ENCODE measurements around the gene DEDD2. TPM values are rescaled to one million over a fixed set of nuclear protein-coding genes. Genes with fewer than 3 reads are reported as not detected.

Gene DEDD2
- total and polyA plus RNA-seq, 8 donors, result 9.7 to 25.4 (median 13.7) TPM

- no peaks in the 10 kb centered on the region for H3K27me3 ChIP-seq
- 67 to 78% methylated on average over 3 of the region's 3 CpGs for WGBS, 2 donors
- FAIRE-seq, result no peak
- no peak overlapping the region for H3K27ac ChIP-seq
- DNase-seq, result no peak
- no peaks in the 10 kb centered on the region for H3K9me3 ChIP-seq
- H3K36me3 ChIP-seq, result no peaks in the 10 kb centered on the region
- intact Hi-C loops (cut with DNase I), result no loop called here
- no peaks in the 10 kb centered on the region for H3K4me1 ChIP-seq
- H3K4me3 ChIP-seq, result no peak overlapping the region
- no peak for ATAC-seq
- TF ChIP-seq CTCF (IDR thresholded peaks at IDR 0.05), result no peak
Measured at GRCh38 chr19:42168206-42168605, 49.3 kb downstream of the DEDD2 start.

GRCh38 chr19:42166316-42166715 is 51.2 kb downstream of the DEDD2 start:
- no peaks in the 10 kb centered on the region for H3K36me3 ChIP-seq

GRCh38 chr19:42165146-42165545 is 52.3 kb downstream of the DEDD2 start:
- TF ChIP-seq CTCF (IDR thresholded peaks at IDR 0.05), result no peak
- no peaks in the 10 kb centered on the region for H3K4me1 ChIP-seq
- no peak overlapping the region for H3K27ac ChIP-seq
- no peaks in the 10 kb centered on the region for H3K9me3 ChIP-seq
- no peaks in the 10 kb centered on the region for H3K36me3 ChIP-seq
- FAIRE-seq, result no peak
- DNase-seq, result no peak
- no peak overlapping the region for H3K4me3 ChIP-seq
- 55 to 60% methylated on average over 2 of the region's 2 CpGs for WGBS, 2 donors
- no peaks in the 10 kb centered on the region for H3K27me3 ChIP-seq
- ATAC-seq, result no peak
- intact Hi-C loops (cut with DNase I), result no loop called here

More at GRCh38 chr19:42166316-42166715, 51.2 kb downstream of the DEDD2 start:
- ATAC-seq (no peak), DNase-seq (no peak), FAIRE-seq (no peak)
- no peak for TF ChIP-seq CTCF (IDR thresholded peaks at IDR 0.05)
- WGBS, 2 donors, result 33 to 41% methylated on average over 7 of the region's 7 CpGs
- no peaks in the 10 kb centered on the region for H3K9me3 ChIP-seq
- intact Hi-C loops (cut with DNase I), result no loop called here
- no peaks in the 10 kb centered on the region for H3K4me1 ChIP-seq
- no peaks in the 10 kb centered on the region for H3K27me3 ChIP-seq
- no peak overlapping the region for H3K4me3 ChIP-seq
- no peak overlapping the region for H3K27ac ChIP-seq

- TF ChIP-seq CTCF (IDR thresholded peaks at IDR 0.05), result no peak
- WGBS, 2 donors, result 57 to 72% methylated on average over 21 of the region's 21 CpGs
- Histone ChIP-seq H3K27ac (no peak overlapping the region), H3K27me3 (no peaks in the 10 kb centered on the region), H3K4me3 (no peak overlapping the region), H3K4me1 (no peaks in the 10 kb centered on the region), H3K36me3 (no peaks in the 10 kb centered on the region), H3K9me3 (no peaks in the 10 kb centered on the region)
- FAIRE-seq (no peak), DNase-seq (no peak), ATAC-seq (no peak)
- intact Hi-C loops (cut with DNase I), result no loop called here
Measured at GRCh38 chr19:42161616-42162263, 55.7 kb downstream of the DEDD2 start.

GRCh38 chr19:42159942-42160341 is 57.5 kb downstream of the DEDD2 start:
- Histone ChIP-seq H3K36me3 (no peaks in the 10 kb centered on the region), H3K27me3 (no peaks in the 10 kb centered on the region), H3K4me1 (no peaks in the 10 kb centered on the region), H3K27ac (no peak overlapping the region), H3K4me3 (no peak overlapping the region), H3K9me3 (no peaks in the 10 kb centered on the region)
- DNase-seq (no peak), FAIRE-seq (no peak), ATAC-seq (no peak)
- no peak for TF ChIP-seq CTCF (IDR thresholded peaks at IDR 0.05)
- intact Hi-C loops (cut with DNase I), result no loop called here
- 60 to 76% methylated on average over 7 of the region's 7 CpGs for WGBS, 2 donors

All from pancreas (tissue), 10 donors.